ENCODE measurements around the gene PRPF6.

The PRPF6 gene

DNA sequence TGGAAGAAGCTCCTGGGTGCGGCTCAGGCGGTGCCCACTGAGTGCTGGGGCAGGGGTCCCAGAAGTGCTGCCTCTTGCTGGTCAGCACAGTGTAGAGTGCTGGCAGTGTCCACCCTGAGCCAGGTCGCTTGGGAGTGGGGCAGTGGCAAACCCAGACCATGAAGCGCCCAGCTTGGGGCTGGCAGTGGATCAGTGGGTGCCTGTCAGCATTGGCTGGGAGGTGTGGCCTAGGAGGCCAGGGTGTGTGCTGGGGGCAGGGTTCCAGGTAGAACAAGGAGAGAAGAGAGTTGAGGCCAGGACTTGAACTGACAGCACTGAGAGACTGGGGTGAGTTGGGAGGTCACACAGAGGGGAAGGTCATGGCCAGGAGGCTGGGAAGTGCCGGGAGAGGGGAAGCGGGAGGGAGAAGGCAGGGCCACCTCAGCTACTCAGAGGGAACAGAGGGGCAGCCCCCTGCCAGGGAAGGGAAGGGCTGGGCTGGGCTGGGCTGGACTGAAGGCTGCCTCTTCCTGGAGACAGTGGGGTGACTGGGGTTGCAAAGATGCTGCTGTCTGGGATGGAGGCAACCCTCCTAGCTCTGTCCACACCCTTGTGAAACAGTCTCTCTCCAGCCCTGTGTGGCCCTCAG lies 86.2 kb downstream of the PRPF6 start:
- H3K9me3 ChIP-seq (ENCODE audit: control insufficient read depth in 1 of 2, low read length in 2 of 2), result no peaks in the 10 kb centered on the region
- H3K9ac ChIP-seq (ENCODE audit: low read depth in 1 of 2, low read length in 2 of 2), result no peak overlapping the region
- no peak overlapping the region for H3K27ac ChIP-seq (ENCODE audit: low read depth, low read length)
- peaks cover 13 to 37% of the 10 kb centered on the region in 2 donors for H3K4me1 ChIP-seq (ENCODE audit: control insufficient read depth in 1 of 2, insufficient read depth in 2 of 2, low read length in 2 of 2)
- no peak overlapping the region for H3K4me3 ChIP-seq (ENCODE audit: low read depth in 1 of 2, low read length in 2 of 2)
- no peaks in the 10 kb centered on the region for H3K36me3 ChIP-seq (ENCODE audit: control insufficient read depth in 1 of 2, insufficient read depth in 2 of 2, low read length in 2 of 2)
- H3K27me3 ChIP-seq (ENCODE audit: control insufficient read depth in 1 of 2, insufficient read depth in 2 of 2, low read length in 2 of 2), result no peaks in the 10 kb centered on the region

- Histone ChIP-seq H3K4me3 (ENCODE audit: low read depth in 1 of 2, low read length in 2 of 2) (no peak overlapping the region), H3K27me3 (ENCODE audit: control insufficient read depth in 1 of 2, insufficient read depth in 2 of 2, low read length in 2 of 2) (no peaks in the 10 kb centered on the region), H3K27ac (ENCODE audit: low read depth, low read length) (no peak overlapping the region), H3K4me1 (ENCODE audit: control insufficient read depth in 1 of 2, insufficient read depth in 2 of 2, low read length in 2 of 2) (peaks cover 9 to 32% of the 10 kb centered on the region in 2 donors), H3K9me3 (ENCODE audit: control insufficient read depth in 1 of 2, low read length in 2 of 2) (no peaks in the 10 kb centered on the region), H3K9ac (ENCODE audit: low read depth in 1 of 2, low read length in 2 of 2) (no peak overlapping the region), H3K36me3 (ENCODE audit: control insufficient read depth in 1 of 2, insufficient read depth in 2 of 2, low read length in 2 of 2) (no peaks in the 10 kb centered on the region)
These were observed 86.9 kb downstream of the PRPF6 start for GRCh38 chr20:64067733-64068307.

GRCh38 chr20:64068386-64069208 lies 87.7 kb downstream of the PRPF6 start:
- no peaks in the 10 kb centered on the region for H3K27me3 ChIP-seq (ENCODE audit: control insufficient read depth in 1 of 2, insufficient read depth in 2 of 2, low read length in 2 of 2)
- H3K9ac ChIP-seq (ENCODE audit: low read depth in 1 of 2, low read length in 2 of 2), result no peak overlapping the region
- H3K4me1 ChIP-seq (ENCODE audit: control insufficient read depth in 1 of 2, insufficient read depth in 2 of 2, low read length in 2 of 2), result peaks cover 9 to 28% of the 10 kb centered on the region in 2 donors
- no peak overlapping the region for H3K4me3 ChIP-seq (ENCODE audit: low read depth in 1 of 2, low read length in 2 of 2)
- H3K27ac ChIP-seq (ENCODE audit: low read depth, low read length), result no peak overlapping the region
- H3K9me3 ChIP-seq (ENCODE audit: control insufficient read depth in 1 of 2, low read length in 2 of 2), result no peaks in the 10 kb centered on the region
- H3K36me3 ChIP-seq (ENCODE audit: control insufficient read depth in 1 of 2, insufficient read depth in 2 of 2, low read length in 2 of 2), result no peaks in the 10 kb centered on the region

DNA sequence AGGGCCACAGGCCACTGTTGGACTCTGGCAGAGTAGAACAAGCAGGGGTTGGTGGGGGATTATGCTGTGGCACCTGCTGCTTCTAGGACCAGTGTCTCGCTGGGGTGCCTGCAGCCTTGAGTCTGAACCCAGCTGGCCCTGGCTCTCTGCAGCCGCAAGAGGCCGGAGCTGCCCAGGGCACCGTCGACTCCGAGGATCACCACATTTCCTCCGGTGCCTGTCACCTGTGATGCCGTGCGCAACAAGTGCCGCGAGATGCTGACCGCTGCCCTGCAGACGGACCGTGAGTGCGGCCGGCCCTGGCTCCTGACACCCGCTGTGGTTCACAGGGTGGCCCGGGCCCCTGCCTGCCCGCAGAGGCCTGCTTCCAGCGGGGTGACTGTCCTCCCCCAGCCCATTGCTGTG lies 88.3 kb downstream of the PRPF6 start:
- Histone ChIP-seq H3K9ac (ENCODE audit: low read depth in 1 of 2, low read length in 2 of 2) (no peak overlapping the region), H3K36me3 (ENCODE audit: control insufficient read depth in 1 of 2, insufficient read depth in 2 of 2, low read length in 2 of 2) (peaks cover 0 to 5% of the 10 kb centered on the region in 2 donors), H3K4me1 (ENCODE audit: control insufficient read depth in 1 of 2, insufficient read depth in 2 of 2, low read length in 2 of 2) (peaks cover 9 to 24% of the 10 kb centered on the region in 2 donors)

DNA sequence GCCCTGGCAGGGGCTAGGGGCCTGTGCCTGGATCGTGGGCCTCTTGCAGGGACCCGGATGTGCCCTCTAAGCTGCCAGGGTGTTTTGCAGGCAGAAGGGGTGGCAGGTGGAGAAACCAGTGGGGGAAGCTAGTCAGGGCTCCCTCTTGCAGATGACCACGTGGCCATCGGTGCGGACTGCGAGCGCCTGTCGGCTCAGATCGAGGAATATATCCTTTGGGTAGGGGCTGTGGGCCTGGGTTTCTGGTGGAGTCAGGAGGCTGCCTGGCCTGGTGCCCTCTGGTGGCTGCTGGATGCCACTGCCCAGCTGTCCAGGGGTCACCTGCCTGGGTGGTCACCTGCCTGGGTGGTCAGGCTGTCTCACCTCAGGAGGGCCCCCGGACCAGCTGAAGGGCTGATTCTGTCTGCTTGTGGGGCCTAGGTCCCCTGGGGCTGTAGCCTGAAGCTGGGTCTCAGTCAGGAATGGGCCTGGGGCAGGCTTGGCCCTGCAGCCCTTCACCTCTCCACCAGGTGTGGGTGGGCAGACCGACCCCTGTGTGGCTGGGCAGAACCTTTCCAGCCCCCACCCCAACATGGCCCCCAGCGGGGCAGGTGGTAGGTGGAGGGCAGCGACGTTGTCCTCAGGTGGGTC lies 88.8 kb downstream of the PRPF6 start:
- Histone ChIP-seq H3K27me3 (ENCODE audit: control insufficient read depth in 1 of 2, insufficient read depth in 2 of 2, low read length in 2 of 2) (no peaks in the 10 kb centered on the region), H3K9ac (ENCODE audit: low read depth in 1 of 2, low read length in 2 of 2) (no peak overlapping the region), H3K9me3 (ENCODE audit: control insufficient read depth in 1 of 2, low read length in 2 of 2) (no peaks in the 10 kb centered on the region), H3K4me3 (ENCODE audit: low read depth in 1 of 2, low read length in 2 of 2) (no peak overlapping the region), H3K4me1 (ENCODE audit: control insufficient read depth in 1 of 2, insufficient read depth in 2 of 2, low read length in 2 of 2) (peaks cover 9 to 24% of the 10 kb centered on the region in 2 donors), H3K27ac (ENCODE audit: low read depth, low read length) (no peak overlapping the region), H3K36me3 (ENCODE audit: control insufficient read depth in 1 of 2, insufficient read depth in 2 of 2, low read length in 2 of 2) (peaks cover 0 to 5% of the 10 kb centered on the region in 2 donors)

More for the DNA sequence above, 88.3 kb downstream of the PRPF6 start:
- Histone ChIP-seq H3K4me3 (ENCODE audit: low read depth in 1 of 2, low read length in 2 of 2) (no peak overlapping the region), H3K9me3 (ENCODE audit: control insufficient read depth in 1 of 2, low read length in 2 of 2) (no peaks in the 10 kb centered on the region), H3K27me3 (ENCODE audit: control insufficient read depth in 1 of 2, insufficient read depth in 2 of 2, low read length in 2 of 2) (no peaks in the 10 kb centered on the region), H3K27ac (ENCODE audit: low read depth, low read length) (no peak overlapping the region)

DNA sequence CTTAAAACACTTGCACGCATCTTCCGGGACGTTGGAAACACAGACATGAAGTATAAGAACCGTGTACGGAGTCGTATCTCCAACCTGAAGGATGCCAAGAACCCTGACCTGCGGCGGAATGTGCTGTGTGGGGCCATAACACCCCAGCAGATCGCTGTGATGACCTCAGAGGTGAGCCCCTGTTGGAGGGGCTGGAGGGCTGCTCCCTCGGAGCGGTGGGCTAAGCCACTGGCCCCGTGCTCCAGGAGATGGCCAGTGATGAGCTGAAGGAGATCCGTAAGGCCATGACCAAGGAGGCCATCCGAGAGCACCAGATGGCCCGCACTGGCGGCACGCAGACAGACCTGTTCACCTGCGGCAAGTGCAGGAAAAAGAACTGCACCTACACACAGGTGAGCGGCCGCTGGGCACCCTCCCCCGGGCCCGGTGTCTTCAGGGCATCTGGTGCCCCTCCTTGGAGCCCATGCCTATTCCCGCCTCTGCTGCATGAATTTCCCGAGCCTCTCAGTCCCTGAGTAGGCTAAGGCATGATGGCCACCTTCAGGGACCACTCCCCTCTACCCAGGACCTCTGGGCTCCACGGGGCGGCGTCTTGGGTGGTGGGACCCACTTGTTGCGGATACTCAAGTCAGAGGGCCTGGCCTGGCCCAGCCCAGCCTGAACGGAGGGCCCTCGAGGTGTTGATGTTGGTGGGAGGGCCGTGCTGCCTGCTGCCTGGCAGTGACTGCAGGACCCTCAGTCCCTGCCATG lies 89.5 kb downstream of the PRPF6 start:
- Histone ChIP-seq H3K4me1 (ENCODE audit: control insufficient read depth in 1 of 2, insufficient read depth in 2 of 2, low read length in 2 of 2) (peaks cover 9 to 24% of the 10 kb centered on the region in 2 donors), H3K27me3 (ENCODE audit: control insufficient read depth in 1 of 2, insufficient read depth in 2 of 2, low read length in 2 of 2) (no peaks in the 10 kb centered on the region), H3K9me3 (ENCODE audit: control insufficient read depth in 1 of 2, low read length in 2 of 2) (no peaks in the 10 kb centered on the region), H3K36me3 (ENCODE audit: control insufficient read depth in 1 of 2, insufficient read depth in 2 of 2, low read length in 2 of 2) (peaks cover 0 to 10% of the 10 kb centered on the region in 2 donors), H3K27ac (ENCODE audit: low read depth, low read length) (no peak overlapping the region), H3K4me3 (ENCODE audit: low read depth in 1 of 2, low read length in 2 of 2) (no peak overlapping the region), H3K9ac (ENCODE audit: low read depth in 1 of 2, low read length in 2 of 2) (no peak overlapping the region)

DNA sequence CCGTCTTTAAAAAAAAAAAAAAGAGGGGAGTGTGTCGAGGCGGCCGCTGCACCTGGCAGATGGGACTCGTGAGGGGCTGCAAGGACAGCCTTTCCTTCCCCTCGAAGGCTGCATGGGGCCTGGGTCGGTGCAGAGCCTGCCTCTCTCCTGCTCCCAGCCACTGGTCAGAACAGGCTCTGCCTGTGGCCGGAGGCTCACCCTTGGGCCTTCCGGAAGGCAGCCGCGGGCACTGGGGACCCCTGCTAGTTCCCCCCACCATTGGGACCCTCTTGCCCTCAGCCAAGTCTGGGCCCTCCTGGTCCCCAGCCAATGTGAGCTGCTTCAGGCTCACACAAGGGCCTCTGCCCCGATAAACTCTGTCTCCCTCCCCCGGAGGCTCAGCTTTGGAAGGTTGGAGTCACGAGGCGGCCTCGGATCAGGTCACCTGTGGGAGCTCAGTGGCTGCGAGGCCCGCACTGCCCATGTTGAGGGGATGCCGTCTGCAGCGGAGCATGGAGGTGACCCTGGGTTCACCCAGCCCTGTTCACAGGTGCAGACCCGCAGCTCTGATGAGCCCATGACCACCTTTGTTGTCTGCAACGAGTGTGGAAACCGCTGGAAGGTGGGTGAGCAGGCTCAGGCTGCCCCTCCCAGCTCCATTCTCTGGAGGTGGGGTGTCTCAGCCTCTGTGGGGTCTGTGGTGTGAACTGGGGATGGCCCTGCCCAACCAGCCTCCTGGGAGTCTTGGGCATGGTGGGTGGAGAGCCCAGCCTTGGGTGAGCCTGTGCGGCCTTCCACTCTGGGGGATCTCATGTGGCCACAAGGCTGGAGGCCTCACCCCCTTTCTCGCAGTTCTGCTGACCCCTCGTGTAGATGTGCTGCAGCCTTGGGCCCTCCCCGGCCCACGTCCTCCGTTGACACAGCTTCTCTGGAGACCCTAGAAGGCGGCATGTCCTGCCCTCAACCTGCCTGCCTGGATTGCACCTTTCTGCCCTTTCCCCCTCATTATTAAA lies 90.7 kb downstream of the PRPF6 start:
- Histone ChIP-seq H3K27ac (ENCODE audit: low read depth, low read length) (no peak overlapping the region), H3K36me3 (ENCODE audit: control insufficient read depth in 1 of 2, insufficient read depth in 2 of 2, low read length in 2 of 2) (peaks cover 0 to 10% of the 10 kb centered on the region in 2 donors)

GRCh38 chr20:64072498-64073063 lies 91.6 kb downstream of the PRPF6 start:
- Histone ChIP-seq H3K27ac (ENCODE audit: low read depth, low read length) (no peak overlapping the region), H3K36me3 (ENCODE audit: control insufficient read depth in 1 of 2, insufficient read depth in 2 of 2, low read length in 2 of 2) (peaks cover 0 to 10% of the 10 kb centered on the region in 2 donors), H3K9ac (ENCODE audit: low read depth in 1 of 2, low read length in 2 of 2) (no peak overlapping the region), H3K27me3 (ENCODE audit: control insufficient read depth in 1 of 2, insufficient read depth in 2 of 2, low read length in 2 of 2) (no peaks in the 10 kb centered on the region), H3K4me1 (ENCODE audit: control insufficient read depth in 1 of 2, insufficient read depth in 2 of 2, low read length in 2 of 2) (peaks cover 0 to 8% of the 10 kb centered on the region in 2 donors), H3K9me3 (ENCODE audit: control insufficient read depth in 1 of 2, low read length in 2 of 2) (no peaks in the 10 kb centered on the region), H3K4me3 (ENCODE audit: low read depth in 1 of 2, low read length in 2 of 2) (no peak overlapping the region)

More for the DNA sequence above, 90.7 kb downstream of the PRPF6 start:
- Histone ChIP-seq H3K27me3 (ENCODE audit: control insufficient read depth in 1 of 2, insufficient read depth in 2 of 2, low read length in 2 of 2) (no peaks in the 10 kb centered on the region), H3K9me3 (ENCODE audit: control insufficient read depth in 1 of 2, low read length in 2 of 2) (no peaks in the 10 kb centered on the region), H3K4me3 (ENCODE audit: low read depth in 1 of 2, low read length in 2 of 2) (no peak overlapping the region), H3K9ac (ENCODE audit: low read depth in 1 of 2, low read length in 2 of 2) (no peak overlapping the region), H3K4me1 (ENCODE audit: control insufficient read depth in 1 of 2, insufficient read depth in 2 of 2, low read length in 2 of 2) (peaks cover 0 to 12% of the 10 kb centered on the region in 2 donors)
